Lower leg skin (tissue), 3 donors: Measurements from ENCODE around the gene KIFAP3.

Experiments used
- CTCF ChIP-seq, 3 donors: fragments of 450-650 bp; IDR thresholded peaks; one replicate each; pipeline ENCODE4 v1.5.1; 2016; ENCODE audit warnings: antibody characterized with exemption in 3 of 3, mild to moderate bottlenecking in 3 of 3, moderate library complexity in 2 of 3
- POLR2A ChIP-seq, 2 donors: fragments of 450-650 bp; IDR thresholded peaks; one replicate each; pipeline ENCODE4 v1.6.1; 2016 to 2017; ENCODE audit warnings: antibody characterized with exemption in 2 of 2, mild to moderate bottlenecking in 1 of 2, moderate library complexity in 1 of 2

- TF ChIP-seq CTCF (IDR thresholded peaks at IDR 0.05) (no peak), POLR2A (IDR thresholded peaks at IDR 0.05) (no peak)
Measured at GRCh38 chr1:169995993-169996392, 78.5 kb downstream of the KIFAP3 start.
